Ovary (tissue), 3 donors: ENCODE data around the gene TNFRSF25.
"Not testable (repeated sequence)": the region's sequence is repeated elsewhere in the genome, so short reads cannot be mapped to it uniquely, and the experiment has no call there.

ENCODE experiments used
- EP300 ChIP-seq: sonication (generic); formaldehyde crosslinking; IDR thresholded peaks from one replicate; pipeline ENCODE4 v1.6.1; 2017; ENCODE audit warnings: antibody characterized with exemption
- POLR2A ChIP-seq: fragments of 450-650 bp; IDR thresholded peaks from one replicate; pipeline ENCODE4 v1.6.1; 2017; ENCODE audit warnings: antibody characterized with exemption, mild to moderate bottlenecking, moderate library complexity
- TF ChIP-seq, protein P1 (sequence below), 3 donors: fragments of 450-650 bp in 2 of 3; fragments of 200-600 bp in 1 of 3; IDR thresholded peaks; one replicate each; pipeline versions ENCODE4 v1.5.1 to v1.8.0; 2016 to 2022; ENCODE audit warnings: antibody characterized with exemption in 3 of 3, mild to moderate bottlenecking in 1 of 3
- donor health status: DM: no; HTN: no; CAD: no.

DNA sequence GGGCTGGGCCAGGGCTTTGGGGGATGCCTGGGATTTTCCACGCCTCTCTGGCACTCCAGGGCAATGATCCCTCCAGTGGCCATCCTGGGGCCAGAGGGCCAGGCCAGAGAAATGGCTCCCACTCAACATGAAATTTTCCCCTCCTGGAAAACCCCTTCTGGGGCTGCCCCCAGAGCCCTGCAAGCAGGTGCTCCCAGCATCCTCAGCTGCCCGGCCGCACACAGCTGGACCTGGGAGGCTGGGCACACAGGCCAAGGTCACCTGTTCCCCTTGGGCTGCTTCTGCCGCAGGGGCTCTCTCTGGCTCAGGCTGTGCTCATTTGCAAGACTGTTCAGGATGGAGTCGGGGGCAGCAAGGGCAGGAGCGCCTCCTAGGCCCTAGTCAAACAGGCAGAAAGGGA lies 37.5 kb downstream of the TNFRSF25 start:
- TF ChIP-seq, protein P1, sequence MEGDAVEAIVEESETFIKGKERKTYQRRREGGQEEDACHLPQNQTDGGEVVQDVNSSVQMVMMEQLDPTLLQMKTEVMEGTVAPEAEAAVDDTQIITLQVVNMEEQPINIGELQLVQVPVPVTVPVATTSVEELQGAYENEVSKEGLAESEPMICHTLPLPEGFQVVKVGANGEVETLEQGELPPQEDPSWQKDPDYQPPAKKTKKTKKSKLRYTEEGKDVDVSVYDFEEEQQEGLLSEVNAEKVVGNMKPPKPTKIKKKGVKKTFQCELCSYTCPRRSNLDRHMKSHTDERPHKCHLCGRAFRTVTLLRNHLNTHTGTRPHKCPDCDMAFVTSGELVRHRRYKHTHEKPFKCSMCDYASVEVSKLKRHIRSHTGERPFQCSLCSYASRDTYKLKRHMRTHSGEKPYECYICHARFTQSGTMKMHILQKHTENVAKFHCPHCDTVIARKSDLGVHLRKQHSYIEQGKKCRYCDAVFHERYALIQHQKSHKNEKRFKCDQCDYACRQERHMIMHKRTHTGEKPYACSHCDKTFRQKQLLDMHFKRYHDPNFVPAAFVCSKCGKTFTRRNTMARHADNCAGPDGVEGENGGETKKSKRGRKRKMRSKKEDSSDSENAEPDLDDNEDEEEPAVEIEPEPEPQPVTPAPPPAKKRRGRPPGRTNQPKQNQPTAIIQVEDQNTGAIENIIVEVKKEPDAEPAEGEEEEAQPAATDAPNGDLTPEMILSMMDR (IDR thresholded peaks at IDR 0.05), result not testable (repeated sequence)
- not testable (repeated sequence) for TF ChIP-seq POLR2A, EP300
